Gastroesophageal sphincter (tissue), 3 donors: ENCODE measurements around the gene CDK14.

Experiments used
- EP300 ChIP-seq: sonication (generic); formaldehyde crosslinking; IDR thresholded peaks from one replicate; pipeline ENCODE4 v1.6.1; 2017; ENCODE audit warnings: antibody characterized with exemption, mild to moderate bottlenecking
- POLR2A ChIP-seq, 2 donors: fragments of 450-650 bp; IDR thresholded peaks; one replicate each; pipeline ENCODE4 v1.6.1; 2017; ENCODE audit warnings: antibody characterized with exemption in 2 of 2, mild to moderate bottlenecking in 2 of 2, moderate library complexity in 1 of 2
- POLR2AphosphoS5 ChIP-seq: sonication (generic); formaldehyde crosslinking; IDR thresholded peaks from one replicate; pipeline ENCODE4 v1.6.1; 2017; ENCODE audit warnings: antibody characterized with exemption
- TF ChIP-seq, protein P1 (sequence below), 4 experiments: fragments of 200-600 bp in 2 of 4; fragments of 450-650 bp in 2 of 4; sonication (generic) in 1 of 4; IDR thresholded peaks; one replicate each; pipeline ENCODE4 v1.5.1; 2017 to 2019; ENCODE audit warnings: antibody characterized with exemption in 4 of 4, mild to moderate bottlenecking in 2 of 4, moderate library complexity in 2 of 4

- TF ChIP-seq POLR2A (IDR thresholded peaks at IDR 0.05) = no peak
- TF ChIP-seq, protein P1, sequence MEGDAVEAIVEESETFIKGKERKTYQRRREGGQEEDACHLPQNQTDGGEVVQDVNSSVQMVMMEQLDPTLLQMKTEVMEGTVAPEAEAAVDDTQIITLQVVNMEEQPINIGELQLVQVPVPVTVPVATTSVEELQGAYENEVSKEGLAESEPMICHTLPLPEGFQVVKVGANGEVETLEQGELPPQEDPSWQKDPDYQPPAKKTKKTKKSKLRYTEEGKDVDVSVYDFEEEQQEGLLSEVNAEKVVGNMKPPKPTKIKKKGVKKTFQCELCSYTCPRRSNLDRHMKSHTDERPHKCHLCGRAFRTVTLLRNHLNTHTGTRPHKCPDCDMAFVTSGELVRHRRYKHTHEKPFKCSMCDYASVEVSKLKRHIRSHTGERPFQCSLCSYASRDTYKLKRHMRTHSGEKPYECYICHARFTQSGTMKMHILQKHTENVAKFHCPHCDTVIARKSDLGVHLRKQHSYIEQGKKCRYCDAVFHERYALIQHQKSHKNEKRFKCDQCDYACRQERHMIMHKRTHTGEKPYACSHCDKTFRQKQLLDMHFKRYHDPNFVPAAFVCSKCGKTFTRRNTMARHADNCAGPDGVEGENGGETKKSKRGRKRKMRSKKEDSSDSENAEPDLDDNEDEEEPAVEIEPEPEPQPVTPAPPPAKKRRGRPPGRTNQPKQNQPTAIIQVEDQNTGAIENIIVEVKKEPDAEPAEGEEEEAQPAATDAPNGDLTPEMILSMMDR (IDR thresholded peaks at IDR 0.05) = no peak
- TF ChIP-seq POLR2AphosphoS5 = no peak
- TF ChIP-seq EP300 = no peak
Measured at GRCh38 chr7:90669492-90669891, 73.4 kb downstream of the CDK14 start.
